HepG2 (cell line): ENCODE measurements around the gene TLR3.

Source experiments
- BRCA1 ChIP-seq: sonication (generic); formaldehyde crosslinking; IDR thresholded peaks from 2 replicates; pipeline ENCODE4 v1.4.0; 2020; ENCODE audit warnings: missing genetic modification reagents
- CHD2 ChIP-seq: IDR thresholded peaks from 2 replicates; pipeline ENCODE4 v1.6.1; 2011; ENCODE audit warnings: low read depth, low read length, improper control_type of control experiment
- IKZF4 ChIP-seq: sonication (generic); formaldehyde crosslinking; IDR thresholded peaks from 2 replicates; pipeline ENCODE4 v1.5.1; 2020; ENCODE audit warnings: borderline replicate concordance, mild to moderate bottlenecking, low read depth, missing genetic modification reagents; ENCODE audit errors: not compliant biosample characterization
- NR2F1 ChIP-seq, 2 experiments: fragments of 450-650 bp in 1 of 2; formaldehyde crosslinking in 1 of 2; IDR thresholded peaks; 2 replicates each; pipeline versions ENCODE4 v1.5.0 to v1.6.1; 2016 to 2020; ENCODE audit warnings: mild to moderate bottlenecking in 1 of 2, missing compliant biosample characterization in 1 of 2, missing genetic modification reagents in 1 of 2, moderate library complexity in 1 of 2
- RXRA ChIP-seq: sonication (generic); formaldehyde crosslinking; IDR thresholded peaks from 2 replicates; pipeline ENCODE4 v1.5.1; 2020; ENCODE audit warnings: missing genetic modification reagents
- SCMH1 ChIP-seq: sonication (generic); formaldehyde crosslinking; IDR thresholded peaks from 2 replicates; pipeline ENCODE4 v1.9.0; 2021; ENCODE audit warnings: missing genetic modification reagents, mild to moderate bottlenecking, borderline replicate concordance
- ZFP82 ChIP-seq: sonication (generic); formaldehyde crosslinking; IDR thresholded peaks from 2 replicates; pipeline ENCODE4 v1.5.1; 2020; ENCODE audit warnings: mild to moderate bottlenecking, missing genetic modification reagents, borderline replicate concordance
- ZNF234 ChIP-seq: sonication (generic); formaldehyde crosslinking; conservative IDR thresholded peaks from 2 replicates; pipeline ENCODE4 v1.5.1; 2020; ENCODE audit warnings: mild to moderate bottlenecking, missing genetic modification reagents
- ZNF549 ChIP-seq: sonication (generic); formaldehyde crosslinking; IDR thresholded peaks from 2 replicates; pipeline ENCODE4 v1.5.0; 2020; ENCODE audit warnings: missing genetic modification reagents
- ZNF850 ChIP-seq: sonication (generic); formaldehyde crosslinking; conservative IDR thresholded peaks from 2 replicates; pipeline ENCODE4 v1.9.0; 2021; ENCODE audit warnings: mild to moderate bottlenecking, missing genetic modification reagents
- TF ChIP-seq, protein P1 (sequence below): sonication (generic); formaldehyde crosslinking; IDR thresholded peaks from 2 replicates; pipeline ENCODE4 v1.4.0; 2020; ENCODE audit warnings: missing genetic modification reagents

DNA sequence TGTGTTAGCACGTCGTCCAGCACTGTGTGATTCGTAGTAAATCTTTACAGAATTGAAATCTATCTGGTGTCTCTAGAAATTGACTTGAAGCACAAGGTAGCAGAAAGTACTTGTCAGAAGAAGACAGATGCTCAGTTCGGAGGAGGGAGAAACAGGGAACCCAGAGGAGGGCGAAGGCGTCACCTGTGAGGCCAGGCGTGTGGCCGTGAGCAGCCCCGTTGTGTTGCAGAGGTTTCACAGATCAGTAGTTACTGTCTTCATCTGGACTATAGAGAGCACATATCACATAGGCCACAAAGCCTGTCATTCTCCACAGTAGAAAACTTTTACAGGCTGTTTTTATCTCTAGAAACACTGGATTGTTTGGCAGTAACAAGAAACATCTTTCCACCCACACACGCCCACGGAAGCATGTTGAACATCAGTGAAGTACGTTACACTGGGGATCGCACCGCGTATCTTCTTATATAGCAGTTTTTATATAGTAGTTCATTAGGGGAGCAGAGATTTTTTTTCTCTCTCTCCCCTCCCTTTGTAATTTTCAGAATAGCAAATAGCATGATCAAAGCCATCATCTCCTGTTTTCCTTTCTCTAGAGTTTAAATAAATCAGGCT lies 48.1 kb upstream of the TLR3 start:
- TF ChIP-seq RXRA (CRISPR knock-in tag) (no peak), ZNF850 (no peak), SCMH1 (no peak), ZFP82 (no peak), CHD2 (no peak), BRCA1 (CRISPR knock-in tag) (no peak), NR2F1 (CRISPR knock-in tag; IDR thresholded peaks at IDR 0.05) (no peak), ZNF549 (no peak), ZNF234 (no peak), IKZF4 (CRISPR knock-in tag) (no peak)
- TF ChIP-seq, protein P1, sequence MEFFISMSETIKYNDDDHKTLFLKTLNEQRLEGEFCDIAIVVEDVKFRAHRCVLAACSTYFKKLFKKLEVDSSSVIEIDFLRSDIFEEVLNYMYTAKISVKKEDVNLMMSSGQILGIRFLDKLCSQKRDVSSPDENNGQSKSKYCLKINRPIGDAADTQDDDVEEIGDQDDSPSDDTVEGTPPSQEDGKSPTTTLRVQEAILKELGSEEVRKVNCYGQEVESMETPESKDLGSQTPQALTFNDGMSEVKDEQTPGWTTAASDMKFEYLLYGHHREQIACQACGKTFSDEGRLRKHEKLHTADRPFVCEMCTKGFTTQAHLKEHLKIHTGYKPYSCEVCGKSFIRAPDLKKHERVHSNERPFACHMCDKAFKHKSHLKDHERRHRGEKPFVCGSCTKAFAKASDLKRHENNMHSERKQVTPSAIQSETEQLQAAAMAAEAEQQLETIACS, result no peak
